ENCODE data around the gene RPA3.
A peak's percentile ranks its signal among the peaks of the same experiment; 100 is the strongest.

The RPA3 gene

DNA sequence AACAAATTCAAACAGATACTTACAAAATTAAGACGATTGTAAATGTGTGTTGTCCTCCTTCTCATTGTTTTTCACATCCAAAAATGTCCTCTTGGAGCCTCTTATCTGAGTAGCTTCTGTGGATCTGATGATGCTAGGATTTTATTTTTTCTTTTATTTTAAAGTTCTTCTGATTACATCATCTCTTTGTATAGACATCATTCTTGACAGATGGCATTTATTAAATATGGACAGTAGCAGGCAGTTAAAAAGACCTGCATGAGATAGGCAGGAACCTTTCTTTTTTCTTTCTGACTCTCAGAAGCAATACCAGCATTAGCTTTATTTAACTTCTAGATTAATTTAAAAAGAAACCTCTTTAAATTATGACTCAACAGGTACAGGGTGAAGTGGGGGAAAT, at the start of gene RPA3:
Gene RPA3, minus strand, starts transcription at position 116 of the 400 bp plus-strand sequence. CDS start 78,189 bp downstream, outside the sequence.
- no peak within 1 kb of the TSS for H3K4me3 Mint-ChIP-seq

DNA sequence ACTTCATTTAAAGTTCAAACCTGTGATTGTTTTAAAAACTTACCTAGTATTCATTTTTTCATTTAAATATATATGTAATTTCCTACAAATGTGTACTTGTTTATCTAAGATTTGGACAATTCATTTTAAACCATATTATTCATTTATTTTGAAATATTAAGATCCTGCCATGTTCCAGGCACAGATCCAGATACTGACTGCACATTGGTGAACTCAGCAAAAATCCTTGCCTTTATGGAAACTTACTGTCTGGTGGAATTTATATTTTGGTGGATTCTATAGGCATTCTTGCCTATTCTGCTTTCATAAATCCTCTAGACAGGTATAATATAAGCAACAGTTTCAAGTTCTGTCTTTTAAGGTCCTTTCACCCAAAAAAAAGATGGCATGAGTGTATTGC, 48.3 kb upstream of the RPA3 start:
- Mint-ChIP-seq H3K27me3 (no peaks in the 10 kb centered on the region), H3K9me3 (no peaks in the 10 kb centered on the region), H3K4me1 (peaks cover 24% of the 10 kb centered on the region), H3K27ac (no peak overlapping the region), H3K36me3 (no peaks in the 10 kb centered on the region), H3K4me3 (no peak overlapping the region)
- ATAC-seq (ENCODE audit: low read depth) (no peak), DNase-seq (ENCODE audit: low spot score in 2 of 2) (no peak)

More for the DNA sequence above, at the start of gene RPA3:
- ATAC-seq (ENCODE audit: low read depth): no peak
- H3K36me3 Mint-ChIP-seq: peaks cover 8% of the 10 kb centered on the region
- H3K27me3 Mint-ChIP-seq: no peaks in the 10 kb centered on the region
- no peaks in the 10 kb centered on the region for H3K9me3 Mint-ChIP-seq
- no peak for DNase-seq (ENCODE audit: low spot score in 2 of 2)
- H3K4me1 Mint-ChIP-seq: peaks cover 8% of the 10 kb centered on the region
- H3K27ac Mint-ChIP-seq: no peak within 1 kb of the TSS

DNA sequence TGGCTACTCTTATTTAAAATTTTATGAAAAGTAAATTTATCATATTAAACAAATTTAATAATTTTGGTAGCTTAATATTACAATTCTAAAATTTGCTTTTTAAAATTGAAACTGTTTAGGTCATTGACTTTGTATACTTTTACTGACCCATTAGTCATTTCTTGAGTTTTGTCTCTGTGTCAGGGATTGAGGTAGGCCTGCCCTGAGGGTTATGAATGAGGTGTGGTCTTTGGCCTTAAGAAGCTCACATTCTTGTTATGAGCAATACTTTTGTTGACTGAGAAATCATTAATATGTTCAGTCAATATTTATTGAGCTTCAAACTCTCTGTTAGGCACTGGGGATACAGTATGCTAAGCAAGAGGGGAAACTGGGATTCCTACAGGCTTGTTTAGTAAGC, 47.0 kb upstream of the RPA3 start:
- Mint-ChIP-seq H3K9me3 (no peaks in the 10 kb centered on the region), H3K4me1 (peaks cover 30% of the 10 kb centered on the region), H3K27me3 (no peaks in the 10 kb centered on the region), H3K36me3 (no peaks in the 10 kb centered on the region), H3K27ac (peak overlapping the region; percentile 48), H3K4me3 (no peak overlapping the region)
- DNase-seq (ENCODE audit: low spot score in 2 of 2): no peak
- no peak for ATAC-seq (ENCODE audit: low read depth)

GRCh38 chr7:7764520-7765396, 46.4 kb upstream of the RPA3 start:
- DNase-seq (ENCODE audit: low spot score in 2 of 2) (no peak), ATAC-seq (ENCODE audit: low read depth) (no peak)
- Mint-ChIP-seq H3K36me3 (no peaks in the 10 kb centered on the region), H3K9me3 (no peaks in the 10 kb centered on the region), H3K27me3 (no peaks in the 10 kb centered on the region), H3K4me1 (peaks cover 28% of the 10 kb centered on the region), H3K4me3 (no peak overlapping the region), H3K27ac (peak overlapping the region; percentile 48)

DNA sequence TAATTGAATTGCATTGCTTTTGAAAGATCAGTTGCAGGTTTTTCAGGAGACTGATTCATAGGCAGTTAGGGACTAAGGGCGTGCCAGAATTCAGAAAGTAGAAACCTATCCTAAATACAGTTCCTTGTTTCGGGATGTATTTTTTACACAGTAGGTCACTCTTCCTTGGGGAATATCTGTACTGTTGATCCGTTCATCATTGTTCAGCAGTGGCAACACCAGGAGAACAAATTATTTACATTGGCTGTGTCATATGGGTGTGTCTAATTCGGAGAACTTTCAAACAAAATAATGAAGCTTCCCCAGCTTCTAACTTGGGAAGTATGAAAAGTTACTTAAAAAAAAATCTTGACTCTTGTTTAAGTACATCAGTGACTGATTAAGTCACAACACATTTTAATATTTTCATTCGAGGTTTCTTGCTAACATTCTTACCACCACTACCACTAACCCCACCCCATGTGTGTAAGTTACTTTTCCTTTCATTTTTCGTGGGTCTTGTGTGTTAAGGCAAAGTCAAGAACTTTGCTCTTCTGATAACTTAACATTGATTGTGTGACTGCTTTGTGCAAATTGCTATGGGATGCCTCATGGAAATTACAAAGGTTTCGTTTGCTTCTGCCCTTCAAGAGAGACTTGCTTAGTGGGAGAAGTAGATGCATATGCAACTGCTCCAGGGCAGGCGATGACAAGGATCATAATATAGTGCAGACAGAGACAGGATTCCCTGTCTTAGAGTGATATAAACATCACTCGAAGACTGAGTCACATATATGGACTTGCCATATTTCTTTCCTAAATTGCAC, 43.8 kb upstream of the RPA3 start:
- DNase-seq (ENCODE audit: low spot score in 2 of 2): no peak
- H3K27me3 Mint-ChIP-seq: no peaks in the 10 kb centered on the region

DNA sequence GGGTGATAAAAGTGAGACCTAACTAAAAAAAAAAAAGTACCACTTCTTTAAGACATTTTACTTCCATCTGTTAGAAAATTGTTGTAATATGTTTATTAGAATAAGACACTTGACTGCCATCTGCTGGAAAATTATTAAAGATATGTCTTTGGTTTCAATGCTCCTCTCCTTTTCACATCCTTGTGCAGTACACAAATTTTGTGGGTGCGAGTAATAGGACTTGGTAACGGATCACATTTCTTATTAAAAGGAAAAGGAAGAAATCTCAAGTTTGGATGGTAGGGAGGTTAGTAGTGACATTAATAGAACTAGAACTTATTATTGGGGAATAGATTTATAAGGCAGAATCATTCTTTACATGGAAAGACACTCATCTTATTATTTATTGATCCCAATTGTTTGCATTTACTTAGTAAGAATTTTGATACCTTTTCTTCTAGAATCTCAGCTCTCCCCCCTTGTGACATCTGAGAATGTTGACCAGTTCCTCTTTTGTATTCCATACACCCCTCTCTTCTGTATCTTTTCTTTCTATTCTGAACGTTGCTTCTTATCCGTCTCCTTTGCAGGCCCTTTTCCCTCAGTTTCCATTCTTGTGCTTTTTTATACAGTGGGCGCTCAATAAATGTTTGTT, 43.0 kb upstream of the RPA3 start:
- H3K4me3 Mint-ChIP-seq: peak overlapping the region; percentile 87
- H3K4me1 Mint-ChIP-seq: peaks cover 30% of the 10 kb centered on the region
- peak overlapping the region; percentile 84 for H3K27ac Mint-ChIP-seq
- DNase-seq (ENCODE audit: low spot score in 2 of 2): peak in 1 of 2 donors; percentile 23
- no peaks in the 10 kb centered on the region for H3K27me3 Mint-ChIP-seq
- H3K36me3 Mint-ChIP-seq: peaks cover 2% of the 10 kb centered on the region
- no peaks in the 10 kb centered on the region for H3K9me3 Mint-ChIP-seq
- ATAC-seq (ENCODE audit: low read depth): peak; percentile 75

More for the DNA sequence above, 43.8 kb upstream of the RPA3 start:
- Mint-ChIP-seq H3K4me3 (peak overlapping the region; percentile 87), H3K36me3 (peaks cover 2% of the 10 kb centered on the region), H3K27ac (peak overlapping the region; percentile 84), H3K9me3 (no peaks in the 10 kb centered on the region), H3K4me1 (peaks cover 28% of the 10 kb centered on the region)
- peak; percentile 70 for ATAC-seq (ENCODE audit: low read depth)

DNA sequence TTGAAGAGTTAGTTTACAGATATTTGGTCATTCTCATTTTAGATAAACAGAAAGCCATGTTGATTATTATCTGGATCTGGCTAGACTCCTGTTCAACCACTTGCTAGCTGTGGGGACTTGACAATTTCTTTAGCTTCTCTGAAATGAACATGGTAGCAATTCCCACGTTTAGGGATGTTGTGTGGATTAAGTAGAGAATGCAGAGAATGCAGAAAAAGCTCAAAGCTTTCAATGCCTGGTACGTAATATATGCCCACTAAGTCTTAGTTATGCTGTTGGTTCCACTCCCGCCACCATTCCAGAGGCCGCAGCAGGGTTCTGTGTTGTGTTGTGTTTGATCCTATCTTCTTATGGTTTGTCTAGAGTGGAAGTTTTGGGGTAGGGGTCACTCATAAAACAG, 39.2 kb upstream of the RPA3 start:
- no peak for ATAC-seq (ENCODE audit: low read depth)
- Mint-ChIP-seq H3K27ac (no peak overlapping the region), H3K4me3 (no peak overlapping the region), H3K27me3 (no peaks in the 10 kb centered on the region), H3K9me3 (no peaks in the 10 kb centered on the region), H3K4me1 (peaks cover 20% of the 10 kb centered on the region), H3K36me3 (peaks cover 10% of the 10 kb centered on the region)
- DNase-seq (ENCODE audit: low spot score in 2 of 2): no peak

DNA sequence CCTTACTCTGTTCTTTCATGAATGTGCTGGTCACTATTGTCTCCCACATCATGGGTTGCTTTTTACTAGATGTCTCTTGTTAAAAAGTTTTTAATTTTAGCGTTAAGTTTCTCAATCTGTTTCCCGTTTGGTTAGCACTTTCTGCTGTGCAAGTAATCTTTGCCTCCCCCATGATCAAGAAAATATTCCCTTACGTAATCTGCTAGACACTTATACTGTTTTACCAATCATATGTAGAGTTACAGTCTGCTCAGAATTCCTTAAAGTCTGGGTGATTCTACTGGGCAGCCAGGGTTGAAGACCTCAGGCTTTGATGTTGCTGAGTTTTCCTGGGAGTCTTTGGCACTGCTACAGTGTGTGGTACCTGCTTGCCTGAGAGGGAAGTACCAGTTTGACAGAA, 38.2 kb upstream of the RPA3 start:
- Mint-ChIP-seq H3K27ac (no peak overlapping the region), H3K9me3 (no peaks in the 10 kb centered on the region), H3K4me3 (no peak overlapping the region), H3K27me3 (no peaks in the 10 kb centered on the region), H3K4me1 (peaks cover 14% of the 10 kb centered on the region), H3K36me3 (peaks cover 10% of the 10 kb centered on the region)
- DNase-seq (ENCODE audit: low spot score in 2 of 2) (no peak), ATAC-seq (ENCODE audit: low read depth) (no peak)

DNA sequence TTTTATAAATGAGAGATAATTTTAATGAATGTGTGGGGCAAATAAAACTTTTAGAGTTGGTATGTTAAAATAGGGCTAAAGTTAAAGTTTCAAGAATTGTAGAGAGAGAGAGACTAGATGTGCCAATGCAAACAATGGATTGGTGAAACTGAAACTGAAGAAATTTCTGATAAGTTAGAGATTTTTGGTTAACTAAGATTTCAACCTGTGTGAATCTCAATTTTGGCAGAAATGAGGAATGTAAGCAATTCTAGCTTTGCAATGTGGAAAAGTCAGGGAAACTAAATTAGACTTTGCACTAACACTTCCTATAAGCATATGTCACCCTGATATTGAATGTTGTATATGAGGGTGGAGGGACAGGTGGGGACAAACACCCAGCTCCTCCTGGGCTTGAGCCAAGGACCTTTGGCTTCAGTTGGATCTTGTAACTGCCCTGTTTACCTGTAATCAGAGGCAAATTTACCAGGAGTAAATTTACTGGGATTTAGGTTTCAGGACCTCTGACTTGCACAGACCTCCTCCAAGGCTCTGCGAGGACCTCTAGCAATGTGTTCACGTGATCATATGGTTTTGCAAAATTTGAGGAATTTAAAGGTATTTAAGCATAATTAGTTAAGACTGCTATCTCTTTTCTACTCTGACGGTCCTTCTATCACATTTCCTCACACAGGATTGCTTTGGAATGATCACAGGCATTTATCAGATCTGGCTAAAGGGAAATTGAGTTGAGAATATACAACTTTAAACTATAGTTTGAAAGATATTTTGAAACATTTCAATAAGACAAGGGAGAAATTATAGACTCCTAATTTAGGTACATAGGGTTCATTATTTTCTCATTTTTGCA, 33.1 kb upstream of the RPA3 start:
- Mint-ChIP-seq H3K4me3 (no peak overlapping the region), H3K4me1 (peaks cover 9% of the 10 kb centered on the region), H3K27me3 (no peaks in the 10 kb centered on the region), H3K9me3 (no peaks in the 10 kb centered on the region), H3K27ac (no peak overlapping the region), H3K36me3 (peaks cover 9% of the 10 kb centered on the region)
- no peak for DNase-seq (ENCODE audit: low spot score in 2 of 2)
- ATAC-seq (ENCODE audit: low read depth): no peak

DNA sequence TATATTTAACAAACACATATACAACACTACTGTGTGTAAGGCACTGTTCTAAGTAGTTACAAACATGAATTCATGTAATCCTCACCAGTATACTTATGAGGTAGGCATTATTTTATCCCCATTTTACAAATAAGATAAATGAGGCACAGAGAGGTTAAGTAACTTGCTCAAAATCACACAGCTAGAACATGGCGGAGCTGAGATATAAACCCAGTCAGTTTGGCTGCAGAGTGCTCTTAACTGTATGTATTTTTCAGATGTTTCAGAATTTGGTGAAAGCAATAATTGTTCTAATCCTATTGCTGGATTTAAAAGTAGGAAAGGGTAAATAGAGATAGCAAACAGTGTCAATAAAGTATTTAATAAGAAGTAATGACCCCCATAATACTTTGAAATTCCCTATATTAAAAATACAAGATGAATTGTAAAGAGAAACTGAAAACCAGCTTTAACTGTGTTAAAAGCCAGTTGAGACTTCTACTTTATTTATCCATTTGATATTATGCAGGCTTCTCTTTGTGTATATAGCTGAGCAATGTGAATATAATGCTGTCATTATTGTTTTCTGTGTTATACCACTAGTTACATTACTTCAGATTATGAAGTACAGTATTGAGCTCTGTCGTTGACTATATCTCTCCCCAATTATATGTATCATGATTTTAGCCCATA, 32.3 kb upstream of the RPA3 start:
- H3K27ac Mint-ChIP-seq: no peak overlapping the region
- no peaks in the 10 kb centered on the region for H3K27me3 Mint-ChIP-seq
- H3K4me3 Mint-ChIP-seq: no peak overlapping the region
- ATAC-seq (ENCODE audit: low read depth): no peak
- peaks cover 10% of the 10 kb centered on the region for H3K4me1 Mint-ChIP-seq
- H3K36me3 Mint-ChIP-seq: peaks cover 9% of the 10 kb centered on the region
- H3K9me3 Mint-ChIP-seq: no peaks in the 10 kb centered on the region
- no peak for DNase-seq (ENCODE audit: low spot score in 2 of 2)

DNA sequence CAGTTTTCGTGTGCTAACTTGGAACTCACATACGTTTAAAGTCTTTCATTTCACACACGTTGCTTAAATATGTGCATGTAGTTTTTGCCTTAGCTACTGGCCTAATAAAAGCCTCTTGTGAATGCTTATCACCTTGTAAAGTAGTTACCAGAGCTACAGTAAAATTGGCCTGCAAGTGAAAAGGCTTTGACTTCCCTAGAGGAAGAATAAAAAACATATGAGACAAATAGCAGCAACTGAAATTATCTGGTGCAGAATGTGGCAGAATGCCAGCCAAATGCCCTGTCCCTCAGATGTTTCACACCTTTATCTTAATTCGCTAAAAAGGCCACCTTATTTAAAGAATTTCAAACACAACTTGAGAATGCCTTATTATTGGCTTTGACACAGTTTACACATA, 28.1 kb upstream of the RPA3 start:
- no peaks in the 10 kb centered on the region for H3K27me3 Mint-ChIP-seq
- H3K9me3 Mint-ChIP-seq: no peaks in the 10 kb centered on the region
- ATAC-seq (ENCODE audit: low read depth) (no peak), DNase-seq (ENCODE audit: low spot score in 2 of 2) (no peak)
- H3K36me3 Mint-ChIP-seq: peaks cover 6% of the 10 kb centered on the region
- no peak overlapping the region for H3K27ac Mint-ChIP-seq
- no peak overlapping the region for H3K4me3 Mint-ChIP-seq
- H3K4me1 Mint-ChIP-seq: peaks cover 15% of the 10 kb centered on the region

DNA sequence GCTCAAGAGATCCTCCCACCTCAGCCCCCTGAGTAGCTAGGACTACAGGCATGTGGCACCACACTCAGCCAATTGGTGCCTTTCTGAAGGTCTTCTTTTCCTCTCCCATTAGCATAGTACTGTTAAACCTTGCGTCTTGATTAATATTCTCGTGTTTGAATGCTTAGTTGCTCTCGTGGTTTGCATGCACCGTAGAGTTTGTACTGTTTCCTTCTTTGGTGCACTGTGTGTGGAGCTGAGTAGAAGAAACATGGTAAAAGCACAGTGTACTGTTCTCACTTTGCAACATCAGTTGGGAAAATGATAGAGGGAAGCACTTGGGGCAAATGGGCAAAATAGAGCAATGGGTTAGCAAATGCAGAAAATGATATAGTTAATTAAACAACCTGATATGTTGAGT, 27.6 kb upstream of the RPA3 start:
- H3K9me3 Mint-ChIP-seq: no peaks in the 10 kb centered on the region
- no peak overlapping the region for H3K27ac Mint-ChIP-seq
- no peaks in the 10 kb centered on the region for H3K27me3 Mint-ChIP-seq
- peaks cover 6% of the 10 kb centered on the region for H3K36me3 Mint-ChIP-seq
- H3K4me1 Mint-ChIP-seq: peaks cover 10% of the 10 kb centered on the region
- ATAC-seq (ENCODE audit: low read depth) (no peak), DNase-seq (ENCODE audit: low spot score in 2 of 2) (no peak)
- no peak overlapping the region for H3K4me3 Mint-ChIP-seq

DNA sequence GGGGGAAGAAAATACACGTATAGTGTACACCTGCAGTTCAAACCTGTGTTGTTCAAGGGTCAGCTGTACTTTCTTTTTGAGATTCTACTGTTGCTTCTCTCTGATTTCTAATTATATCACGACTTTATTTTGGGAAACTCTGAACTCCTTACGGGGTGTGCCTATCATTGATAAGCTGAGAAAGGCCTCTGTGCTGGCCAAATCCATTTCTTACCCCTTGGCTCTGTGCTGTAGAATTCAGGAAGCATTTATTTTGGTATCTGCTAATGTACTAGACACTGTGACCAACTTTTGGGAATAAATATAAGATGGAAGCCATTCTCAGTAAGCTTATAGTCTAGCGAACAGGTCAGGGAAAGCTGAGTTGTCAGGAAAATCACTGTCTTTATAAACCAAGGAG, 26.9 kb upstream of the RPA3 start:
- H3K9me3 Mint-ChIP-seq: no peaks in the 10 kb centered on the region
- H3K36me3 Mint-ChIP-seq: peaks cover 6% of the 10 kb centered on the region
- no peaks in the 10 kb centered on the region for H3K27me3 Mint-ChIP-seq
- no peak overlapping the region for H3K27ac Mint-ChIP-seq
- DNase-seq (ENCODE audit: low spot score in 2 of 2) (no peak), ATAC-seq (ENCODE audit: low read depth) (no peak)
- H3K4me1 Mint-ChIP-seq: peaks cover 10% of the 10 kb centered on the region
- no peak overlapping the region for H3K4me3 Mint-ChIP-seq

Measured in memory B cell (primary cell).